ENCODE measurements around the gene ADGRA1.

The ADGRA1 gene

DNA sequence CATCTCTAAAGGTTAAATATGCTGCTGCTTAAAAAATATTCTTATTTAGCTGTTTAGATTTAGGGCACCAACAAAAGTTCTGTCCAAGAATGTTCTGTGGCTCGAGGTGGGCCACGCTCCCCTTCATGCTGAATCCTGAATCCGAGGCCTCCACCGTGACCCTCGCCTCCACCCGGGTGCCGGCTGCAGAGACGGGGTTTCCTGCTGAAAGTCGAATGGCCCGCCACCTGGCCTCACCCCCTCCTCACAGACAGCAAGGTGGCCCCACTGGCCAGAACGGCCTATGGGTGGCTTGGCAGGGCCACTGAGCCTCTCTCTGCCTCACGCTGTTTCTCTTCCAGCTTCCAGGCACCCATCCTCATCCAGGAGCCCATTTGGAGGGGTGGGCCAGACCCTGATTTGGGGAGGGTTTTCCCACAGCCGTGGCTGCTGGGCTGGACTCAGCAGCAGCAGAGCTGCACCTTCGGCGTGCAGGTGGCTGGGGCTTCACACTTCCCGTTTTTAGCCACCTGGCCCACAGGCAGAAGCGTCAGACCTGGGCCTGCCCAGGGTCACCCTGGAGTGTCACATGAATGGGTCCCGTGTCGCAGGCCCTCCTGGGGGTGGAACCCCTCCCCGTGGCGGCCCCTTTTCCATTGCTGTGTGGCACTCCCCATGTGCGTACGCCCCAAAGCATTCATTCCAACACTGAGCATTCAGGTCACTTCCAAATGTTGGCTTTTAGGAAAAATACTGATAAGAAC lies 26.3 kb upstream of the ADGRA1 start:
- TF ChIP-seq POLR2AphosphoS5 (IDR thresholded peaks at IDR 0.05; ENCODE audit: low read depth, low read length), result no peak
- TF ChIP-seq SPI1 (IDR thresholded peaks at IDR 0.05; ENCODE audit: low read depth, low read length), result peak; percentile 58; the same call in 1 of the 2 replicates
- no peak for TF ChIP-seq PAX5 (IDR thresholded peaks at IDR 0.05; ENCODE audit: insufficient read depth, low read length, severe bottlenecking)
- FAIRE-seq, result no peak
- DNase-seq (ENCODE audit: insufficient read length, low spot score), result no peak

DNA sequence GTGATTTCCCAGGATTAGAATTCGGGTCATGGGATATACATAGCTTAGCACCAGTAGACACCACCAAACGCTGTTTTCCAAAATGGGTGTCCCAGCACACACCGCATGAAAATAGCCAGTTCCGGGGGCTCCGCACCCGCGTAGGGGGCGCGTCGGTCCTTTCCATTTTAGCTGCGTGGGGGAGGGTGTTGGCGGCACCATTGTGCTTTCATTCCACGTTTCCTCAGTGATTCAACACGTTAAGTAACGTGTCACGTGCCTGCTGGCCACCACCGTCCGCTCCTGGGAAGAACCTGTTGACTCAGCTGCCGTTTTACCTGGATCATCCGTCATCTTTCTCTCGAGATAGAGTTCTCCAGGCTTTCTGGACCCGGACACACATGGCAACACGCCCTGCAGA lies 25.6 kb upstream of the ADGRA1 start:
- FAIRE-seq (no peak), DNase-seq (ENCODE audit: insufficient read length, low spot score) (no peak)
- TF ChIP-seq TAF1 (IDR thresholded peaks at IDR 0.05; ENCODE audit: low read depth, low read length) (no peak), PAX5 (IDR thresholded peaks at IDR 0.05; ENCODE audit: insufficient read depth, low read length, severe bottlenecking) (no peak), POLR2A (IDR thresholded peaks at IDR 0.05; ENCODE audit: low read depth, low read length) (no peak), SPI1 (IDR thresholded peaks at IDR 0.05; ENCODE audit: low read depth, low read length) (no peak), POU2F2 (IDR thresholded peaks at IDR 0.05; ENCODE audit: low read depth, low read length) (no peak), POLR2AphosphoS5 (IDR thresholded peaks at IDR 0.05; ENCODE audit: low read depth, low read length) (no peak)

DNA sequence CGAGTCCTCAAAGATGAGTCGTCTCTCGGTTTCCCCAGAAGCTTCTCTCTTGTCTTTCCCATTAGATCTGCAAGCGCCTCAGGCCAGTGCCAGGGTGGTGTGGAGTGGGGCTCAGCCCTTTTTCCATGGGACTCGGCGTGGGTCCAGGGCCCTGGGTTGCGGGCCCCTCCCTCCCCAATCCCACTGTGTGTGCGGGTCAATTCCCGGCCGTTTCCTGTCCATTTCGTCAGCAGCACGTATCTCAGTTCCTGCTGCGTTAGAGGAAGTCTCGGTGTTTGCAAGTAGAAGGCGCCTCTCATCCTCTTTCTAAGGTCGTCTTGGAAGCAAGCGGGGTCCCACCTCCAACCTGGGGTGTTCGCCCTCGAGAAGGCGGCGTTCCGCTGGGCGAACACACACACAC lies 25.1 kb upstream of the ADGRA1 start:
- TF ChIP-seq TAF1 (IDR thresholded peaks at IDR 0.05; ENCODE audit: low read depth, low read length) (no peak), POLR2AphosphoS5 (IDR thresholded peaks at IDR 0.05; ENCODE audit: low read depth, low read length) (no peak), POLR2A (IDR thresholded peaks at IDR 0.05; ENCODE audit: low read depth, low read length) (no peak), PAX5 (IDR thresholded peaks at IDR 0.05; ENCODE audit: insufficient read depth, low read length, severe bottlenecking) (no peak), POU2F2 (IDR thresholded peaks at IDR 0.05; ENCODE audit: low read depth, low read length) (no peak), SPI1 (IDR thresholded peaks at IDR 0.05; ENCODE audit: low read depth, low read length) (no peak)
- FAIRE-seq (no peak), DNase-seq (ENCODE audit: insufficient read length, low spot score) (no peak)

DNA sequence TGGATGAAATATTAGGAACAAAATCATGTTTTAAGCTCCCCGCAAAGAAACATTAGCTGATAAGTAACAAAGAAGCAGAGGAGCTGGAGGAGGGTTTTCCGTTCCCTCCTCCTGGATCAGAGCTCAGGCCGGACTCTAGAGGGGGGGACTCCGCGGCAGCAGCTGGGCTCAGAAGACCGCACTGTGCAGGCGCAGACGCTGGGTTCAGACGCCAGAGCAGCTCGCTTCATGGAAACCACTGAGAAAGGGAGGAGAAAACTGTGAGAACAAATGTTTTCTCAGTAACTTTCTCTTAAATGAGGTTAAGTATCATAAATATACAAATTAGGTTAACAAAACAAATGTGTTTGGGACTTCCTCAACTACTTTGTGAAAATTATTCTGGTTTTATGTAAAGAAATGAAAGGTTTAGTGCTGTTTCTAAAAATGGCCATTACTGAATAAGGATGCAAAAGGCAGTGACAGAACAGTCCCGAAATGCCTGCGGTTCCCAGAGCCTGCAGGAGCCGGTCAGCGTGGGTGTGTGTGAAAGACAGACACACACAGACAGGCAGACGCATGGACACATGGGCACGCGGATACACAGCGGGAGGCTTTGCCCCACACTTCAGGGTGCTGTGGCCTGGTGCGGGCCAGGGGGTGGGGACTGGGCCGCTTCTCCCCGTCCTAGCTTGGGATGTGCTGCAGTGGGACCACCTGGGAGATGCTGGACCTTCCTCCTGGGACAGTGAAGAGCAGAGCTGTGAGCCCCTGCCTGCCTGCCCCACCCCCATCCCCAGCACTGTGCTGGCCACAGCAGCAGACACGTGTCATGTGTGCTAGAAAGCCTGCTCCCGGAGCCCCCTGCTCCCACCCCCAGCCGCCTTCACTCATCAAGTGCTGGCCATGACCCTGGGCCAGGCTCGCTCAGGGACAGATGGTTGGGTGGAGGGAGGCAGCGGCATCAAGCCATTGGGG lies 20.3 kb upstream of the ADGRA1 start:
- DNase-seq (ENCODE audit: insufficient read length, low spot score) (no peak), FAIRE-seq (no peak)
- TF ChIP-seq POLR2AphosphoS5 (IDR thresholded peaks at IDR 0.05; ENCODE audit: low read depth, low read length), result no peak
- TF ChIP-seq SPI1 (IDR thresholded peaks at IDR 0.05; ENCODE audit: low read depth, low read length), result no peak
- TF ChIP-seq PAX5 (IDR thresholded peaks at IDR 0.05; ENCODE audit: insufficient read depth, low read length, severe bottlenecking), result no peak
- no peak for TF ChIP-seq POU2F2 (IDR thresholded peaks at IDR 0.05; ENCODE audit: low read depth, low read length)
- TF ChIP-seq POLR2A (IDR thresholded peaks at IDR 0.05; ENCODE audit: low read depth, low read length), result no peak

DNA sequence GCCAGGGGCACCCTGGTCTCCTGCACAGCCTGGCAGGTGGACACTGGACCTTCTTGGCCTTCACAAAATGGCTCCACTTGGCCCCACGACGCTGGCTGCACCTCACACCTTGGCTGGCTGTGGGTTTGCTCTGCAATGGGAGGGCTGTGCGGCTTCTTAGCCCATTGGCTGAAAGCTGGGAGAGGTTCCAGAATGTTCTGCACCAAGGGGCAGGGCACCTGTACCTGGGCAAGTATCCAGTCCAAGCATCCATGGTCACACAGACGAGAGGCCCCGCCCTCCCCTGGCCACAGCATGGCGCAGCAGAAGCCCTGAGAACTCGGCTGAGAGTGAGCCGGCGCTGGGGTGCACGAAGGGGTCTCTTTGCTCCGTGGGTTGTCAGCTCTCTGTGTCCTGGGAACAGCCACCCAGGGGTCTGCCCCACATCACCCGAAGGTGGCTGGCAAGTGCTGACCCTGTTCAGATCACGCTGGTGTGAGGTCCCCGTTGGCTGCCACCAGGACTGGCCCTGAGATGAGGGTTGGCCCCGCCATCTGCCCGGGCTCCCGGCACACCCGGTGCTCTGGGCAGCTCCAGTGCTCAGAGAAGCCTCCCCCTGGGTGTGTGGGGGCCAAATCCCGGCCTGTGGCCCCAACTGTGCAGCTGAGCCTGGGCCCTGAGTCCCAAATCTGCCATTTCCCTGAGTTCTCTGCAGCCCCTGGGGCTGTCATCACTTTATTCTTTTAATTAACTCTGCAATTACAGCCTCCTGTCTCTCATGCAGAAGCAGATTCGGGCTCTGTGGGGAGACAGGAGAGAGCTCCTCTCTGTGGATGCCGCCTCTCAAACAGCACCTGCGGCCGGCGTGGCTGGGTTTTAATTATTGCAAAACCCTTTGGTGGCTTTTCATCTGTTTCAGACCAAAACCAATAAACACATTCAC lies 19.4 kb upstream of the ADGRA1 start:
- TF ChIP-seq POLR2AphosphoS5 (IDR thresholded peaks at IDR 0.05; ENCODE audit: low read depth, low read length) (no peak), PAX5 (IDR thresholded peaks at IDR 0.05; ENCODE audit: insufficient read depth, low read length, severe bottlenecking) (no peak), POLR2A (IDR thresholded peaks at IDR 0.05; ENCODE audit: low read depth, low read length) (no peak), TAF1 (IDR thresholded peaks at IDR 0.05; ENCODE audit: low read depth, low read length) (no peak), SPI1 (IDR thresholded peaks at IDR 0.05; ENCODE audit: low read depth, low read length) (no peak), POU2F2 (IDR thresholded peaks at IDR 0.05; ENCODE audit: low read depth, low read length) (no peak)
- FAIRE-seq (no peak), DNase-seq (ENCODE audit: insufficient read length, low spot score) (no peak)

DNA sequence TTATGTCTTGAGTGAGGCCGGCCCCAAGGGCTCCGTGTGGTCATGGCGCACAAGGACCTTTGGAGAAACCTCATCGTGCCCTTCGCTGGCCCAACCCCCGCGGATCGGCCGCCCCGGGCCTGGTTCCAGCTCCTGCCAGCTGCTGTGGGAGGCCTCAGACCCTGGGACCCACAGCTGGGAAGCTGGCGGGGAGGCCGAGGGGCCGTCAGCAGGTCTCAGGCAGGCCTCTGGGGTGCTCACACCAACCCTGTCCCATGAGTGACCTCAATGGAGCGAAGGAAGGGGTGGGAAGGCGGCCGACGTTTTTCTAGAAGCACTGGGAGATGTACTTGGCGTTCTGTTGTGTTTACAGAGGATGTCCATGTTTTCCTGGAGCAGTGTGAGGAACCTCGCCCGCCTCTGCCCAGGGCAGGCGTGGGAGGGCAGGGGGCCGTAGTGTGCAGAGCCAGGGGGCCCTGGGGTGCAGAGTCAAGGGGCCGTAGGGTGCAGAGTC lies 18.6 kb upstream of the ADGRA1 start:
- FAIRE-seq (no peak), DNase-seq (ENCODE audit: insufficient read length, low spot score) (no peak)
- TF ChIP-seq TAF1 (IDR thresholded peaks at IDR 0.05; ENCODE audit: low read depth, low read length) (no peak), POLR2A (IDR thresholded peaks at IDR 0.05; ENCODE audit: low read depth, low read length) (no peak), SPI1 (IDR thresholded peaks at IDR 0.05; ENCODE audit: low read depth, low read length) (no peak), POLR2AphosphoS5 (IDR thresholded peaks at IDR 0.05; ENCODE audit: low read depth, low read length) (no peak), PAX5 (IDR thresholded peaks at IDR 0.05; ENCODE audit: insufficient read depth, low read length, severe bottlenecking) (no peak), POU2F2 (IDR thresholded peaks at IDR 0.05; ENCODE audit: low read depth, low read length) (no peak)

DNA sequence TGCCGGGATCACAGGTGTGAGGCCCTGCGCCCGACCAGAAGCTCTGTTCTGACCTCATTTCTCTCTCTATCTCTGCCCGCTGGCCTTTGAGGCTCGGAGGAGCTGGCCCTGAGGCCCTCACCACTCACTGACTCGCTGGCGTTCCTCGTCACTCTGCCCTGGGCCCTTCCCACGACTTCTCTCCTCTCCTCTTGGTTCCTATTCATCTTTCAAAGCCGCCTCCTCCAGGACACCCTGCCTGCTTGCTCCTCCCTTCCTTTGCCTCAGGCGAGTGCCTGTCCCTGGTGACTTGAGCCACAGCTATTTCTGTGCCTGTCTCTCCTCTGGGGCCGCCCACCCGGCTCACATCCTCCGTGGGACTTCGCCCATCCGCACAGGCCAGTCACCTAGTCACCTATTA lies 17.3 kb upstream of the ADGRA1 start:
- TF ChIP-seq POLR2A (IDR thresholded peaks at IDR 0.05; ENCODE audit: low read depth, low read length) (no peak), PAX5 (IDR thresholded peaks at IDR 0.05; ENCODE audit: insufficient read depth, low read length, severe bottlenecking) (no peak), POU2F2 (IDR thresholded peaks at IDR 0.05; ENCODE audit: low read depth, low read length) (no peak), SPI1 (IDR thresholded peaks at IDR 0.05; ENCODE audit: low read depth, low read length) (no peak), TAF1 (IDR thresholded peaks at IDR 0.05; ENCODE audit: low read depth, low read length) (no peak), POLR2AphosphoS5 (IDR thresholded peaks at IDR 0.05; ENCODE audit: low read depth, low read length) (no peak)
- no peak for DNase-seq (ENCODE audit: insufficient read length, low spot score)
- FAIRE-seq, result no peak

DNA sequence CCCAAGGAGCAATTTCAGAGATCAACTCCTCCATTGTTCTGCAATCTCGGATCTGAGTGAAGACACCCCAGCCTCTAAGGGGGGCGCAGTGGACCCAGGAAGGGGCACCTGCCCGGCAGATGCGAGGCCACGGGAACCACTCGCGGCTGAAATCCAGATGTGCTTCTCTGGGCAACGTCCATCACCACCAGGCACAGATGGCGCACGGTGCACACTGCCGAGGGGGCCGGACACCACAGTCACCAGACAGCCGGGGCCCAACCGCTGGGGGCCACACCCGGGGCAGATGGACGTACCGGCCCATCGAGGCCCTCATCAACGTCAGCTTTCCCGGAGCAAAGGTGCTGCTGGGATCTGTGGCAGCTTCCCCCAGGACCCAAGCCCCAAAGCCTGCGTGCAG lies 16.9 kb upstream of the ADGRA1 start:
- FAIRE-seq, result no peak
- TF ChIP-seq POLR2A (IDR thresholded peaks at IDR 0.05; ENCODE audit: low read depth, low read length), result no peak
- TF ChIP-seq SPI1 (IDR thresholded peaks at IDR 0.05; ENCODE audit: low read depth, low read length), result no peak
- TF ChIP-seq POU2F2 (IDR thresholded peaks at IDR 0.05; ENCODE audit: low read depth, low read length), result no peak
- no peak for TF ChIP-seq POLR2AphosphoS5 (IDR thresholded peaks at IDR 0.05; ENCODE audit: low read depth, low read length)
- TF ChIP-seq TAF1 (IDR thresholded peaks at IDR 0.05; ENCODE audit: low read depth, low read length), result no peak
- TF ChIP-seq PAX5 (IDR thresholded peaks at IDR 0.05; ENCODE audit: insufficient read depth, low read length, severe bottlenecking), result no peak
- DNase-seq (ENCODE audit: insufficient read length, low spot score), result no peak
